Heart left ventricle (tissue), 13 donors: ENCODE data around the gene POU5F1.
"Not testable (repeated sequence)": the region's sequence is repeated elsewhere in the genome, so short reads cannot be mapped to it uniquely, and the experiment has no call there.

ENCODE experiments used
- CTCF ChIP-seq, 12 donors: fragments of 200-600 bp; sonication (generic) in 4 of 12; IDR thresholded peaks; one replicate each; pipeline versions ENCODE4 v1.5.0 to v1.8.0; 2018 to 2022; ENCODE audit warnings: antibody characterized with exemption in 12 of 12, mild to moderate bottlenecking in 5 of 12
- POLR2A ChIP-seq, 2 donors: fragments of 450-650 bp; IDR thresholded peaks; one replicate each; pipeline ENCODE4 v1.6.1; 2017; ENCODE audit warnings: antibody characterized with exemption in 2 of 2, mild to moderate bottlenecking in 2 of 2, moderate library complexity in 2 of 2
- donor health status: ischemic (EF 13 %, LVEDD 7.1; RV severe dilation, severe dysfunction).
- donor health status: DM: no; HTN: yes; CAD: no.
- donor health status: DM: no; HTN: no; CAD: no.
- donor health status: ischemic (EF 25% LVEDD 6.9; RV normal size, moderate dysfunction).
- donor health status: ischemic (EF 25% LVEDD 5.7; RV mildly dilated, moderate dysfunction).
- donor health status: ischemic (EF 35%, LVEDD 5.7; RV mildly dilated, moderate dysfunction).
- donor health status: nonischemic (EF 11% LVEDD 7.7; RV severe dilation, severe dysfunction).
- donor health status: DM: yes; HTN: yes; CAD: no.
- donor health status: PGD.
- donor health status: ischemic (EF 29% LVEDD 5.4; RV normal size, mild dysfunction).
- donor health status: nonischemic (EF 23%, LVEDD 6.1; RV moderate dilation, normal function).

GRCh38 chr6:31215216-31215615 lies 44.7 kb upstream of the POU5F1 start:
- not testable (repeated sequence) for TF ChIP-seq CTCF, POLR2A (IDR thresholded peaks at IDR 0.05)
